ENCODE data around the gene KCNJ9. TPM values are rescaled to one million over a fixed set of nuclear protein-coding genes. Genes with fewer than 3 reads are reported as not detected.

Gene KCNJ9
- polyA plus RNA-seq, 1 donor from 2014 or later, result 8.0 TPM

GRCh38 chr1:160080381-160081100 is 797 bp upstream of the KCNJ9 start:
- peak overlapping the region; percentile 63 for H3K4me3 ChIP-seq (ENCODE audit: low read length)
- peak overlapping the region; percentile 52 for H3K9ac ChIP-seq (ENCODE audit: low read length)
- H3F3A ChIP-seq (ENCODE audit: insufficient read depth, low read length, poor library complexity, severe bottlenecking), result no peaks in the 10 kb centered on the region
- H4K20me1 ChIP-seq (ENCODE audit: insufficient read depth), result no peaks in the 10 kb centered on the region
- no peaks in the 10 kb centered on the region for H3K9me3 ChIP-seq (ENCODE audit: low read length)
- H2AFZ ChIP-seq (ENCODE audit: low read depth, low read length), result peak overlapping the region; percentile 15
- H3K4me2 ChIP-seq (ENCODE audit: low read length), result peak overlapping the region; percentile 47
- H3K27me3 ChIP-seq (ENCODE audit: insufficient read depth, low read depth, low read length), result peaks cover 7% of the 10 kb centered on the region
- peak overlapping the region; percentile 70 for H3K27ac ChIP-seq (ENCODE audit: low read length)
- no peaks in the 10 kb centered on the region for H3K36me3 ChIP-seq (ENCODE audit: insufficient read depth, low read length)
- H3K9me2 ChIP-seq (ENCODE audit: insufficient read depth, low read length), result no peaks in the 10 kb centered on the region
- TF ChIP-seq RAD21 (conservative IDR thresholded peaks at IDR 0.05), result no peak
- no peak for TF ChIP-seq TAF1 (IDR thresholded peaks at IDR 0.05; ENCODE audit: low read depth)
- no peak for TF ChIP-seq EZH2 (IDR thresholded peaks at IDR 0.05; ENCODE audit: borderline replicate concordance, insufficient read depth, low read length, poor library complexity, severe bottlenecking)
- TF ChIP-seq CTCF (IDR thresholded peaks at IDR 0.05; ENCODE audit: poor library complexity, severe bottlenecking), result no peak
- no peak for TF ChIP-seq EP300 (conservative IDR thresholded peaks at IDR 0.05; ENCODE audit: poor library complexity, severe bottlenecking)
- no peak for TF ChIP-seq MXI1 (conservative IDR thresholded peaks at IDR 0.05; ENCODE audit: poor library complexity, severe bottlenecking)
- no peak for TF ChIP-seq REST (IDR thresholded peaks at IDR 0.05; ENCODE audit: borderline replicate concordance)
- TF ChIP-seq SMC3 (conservative IDR thresholded peaks at IDR 0.05; ENCODE audit: poor library complexity), result no peak
- TF ChIP-seq POLR2AphosphoS5 (IDR thresholded peaks at IDR 0.05), result no peak
- H3K79me2 ChIP-seq (replicated peaks; ENCODE audit: insufficient read depth, low read length), result no peaks in the 10 kb centered on the region

- H3K9ac ChIP-seq (ENCODE audit: low read length), result no peak overlapping the region
- H3K9me2 ChIP-seq (ENCODE audit: insufficient read depth, low read length), result no peaks in the 10 kb centered on the region
- H3K4me2 ChIP-seq (ENCODE audit: low read length), result no peak overlapping the region
- H3K79me2 ChIP-seq (replicated peaks; ENCODE audit: insufficient read depth, low read length), result no peaks in the 10 kb centered on the region
- H4K20me1 ChIP-seq (ENCODE audit: insufficient read depth), result no peaks in the 10 kb centered on the region
- no peak overlapping the region for H2AFZ ChIP-seq (ENCODE audit: low read depth, low read length)
- peaks cover 7% of the 10 kb centered on the region for H3K27me3 ChIP-seq (ENCODE audit: insufficient read depth, low read depth, low read length)
- TF ChIP-seq REST (IDR thresholded peaks at IDR 0.05; ENCODE audit: borderline replicate concordance) (no peak), RAD21 (conservative IDR thresholded peaks at IDR 0.05) (no peak), EP300 (conservative IDR thresholded peaks at IDR 0.05; ENCODE audit: poor library complexity, severe bottlenecking) (no peak), MXI1 (conservative IDR thresholded peaks at IDR 0.05; ENCODE audit: poor library complexity, severe bottlenecking) (no peak), CTCF (IDR thresholded peaks at IDR 0.05; ENCODE audit: poor library complexity, severe bottlenecking) (no peak), EZH2 (IDR thresholded peaks at IDR 0.05; ENCODE audit: borderline replicate concordance, insufficient read depth, low read length, poor library complexity, severe bottlenecking) (no peak), TAF1 (IDR thresholded peaks at IDR 0.05; ENCODE audit: low read depth) (no peak), POLR2AphosphoS5 (IDR thresholded peaks at IDR 0.05) (no peak), SMC3 (conservative IDR thresholded peaks at IDR 0.05; ENCODE audit: poor library complexity) (no peak)
- H3K27ac ChIP-seq (ENCODE audit: low read length), result no peak overlapping the region
- H3K4me3 ChIP-seq (ENCODE audit: low read length), result no peak overlapping the region
- no peaks in the 10 kb centered on the region for H3K36me3 ChIP-seq (ENCODE audit: insufficient read depth, low read length)
- no peaks in the 10 kb centered on the region for H3F3A ChIP-seq (ENCODE audit: insufficient read depth, low read length, poor library complexity, severe bottlenecking)
- no peaks in the 10 kb centered on the region for H3K9me3 ChIP-seq (ENCODE audit: low read length)
Measured at GRCh38 chr1:160082487-160082886, 1.1 kb downstream of the KCNJ9 start.

All from neural cell (in vitro differentiated cells).